A673 (cell line): ENCODE measurements around the gene TM4SF5. TPM values are rescaled to one million over a fixed set of nuclear protein-coding genes. Genes with fewer than 3 reads are reported as not detected.

Experiments
- BruUV-seq: library from RNA; stranded (reverse); fragments of 400-500 nt; replicated peaks from 2 replicates; lab custom pipeline; 2021; lab: Mats Ljungman, UMichigan
- CTCF ChIA-PET: fragments of 300-600 bp; sonication (Branson Sonifier 250); formaldehyde crosslinking; loops from one replicate; lab custom pipeline; 2022; ENCODE audit warnings: antibody characterized with exemption; lab: Charles Lee
- POLR2A ChIA-PET: fragments of 300-600 bp; sonication (Branson Sonifier 250); formaldehyde crosslinking; loops from one replicate; lab custom pipeline; 2022; ENCODE audit warnings: antibody characterized with exemption; ENCODE audit not compliant: low non-redundant PET; lab: Charles Lee
- DNase-seq: peaks from one replicate; pipeline ENCODE4 v3.0.0-alpha.2; 2015; ENCODE audit warnings: low spot score
- H3K27ac ChIP-seq: fragments of 200-600 bp; sonication (generic); 2 replicates; pipeline ENCODE4 v1.5.1; 2016; ENCODE audit warnings: mixed run types, low read depth, mild to moderate bottlenecking, mixed read lengths, antibody characterized with exemption, low read length; ENCODE audit not compliant: poor library complexity, severe bottlenecking
- H3K27me3 ChIP-seq: fragments of 200-600 bp; sonication (generic); replicated peaks from 2 replicates; pipeline ENCODE4 v1.6.1; 2017; ENCODE audit warnings: mixed run types, low read depth, mild to moderate bottlenecking, mixed read lengths, antibody characterized with exemption, low read length; ENCODE audit not compliant: insufficient read depth, poor library complexity
- H3K36me3 ChIP-seq: fragments of 200-600 bp; sonication (generic); 2 replicates; pipeline ENCODE4 v1.6.1; 2016; ENCODE audit warnings: mixed run types, mild to moderate bottlenecking, mixed read lengths, antibody characterized with exemption, low read length; ENCODE audit not compliant: insufficient read depth, poor library complexity, severe bottlenecking
- H3K4me1 ChIP-seq: fragments of 200-600 bp; sonication (generic); 2 replicates; pipeline ENCODE4 v1.6.1; 2017; ENCODE audit warnings: mixed run types, mild to moderate bottlenecking, mixed read lengths, antibody characterized with exemption, low read length; ENCODE audit not compliant: insufficient read depth, poor library complexity, severe bottlenecking
- H3K4me3 ChIP-seq: fragments of 200-600 bp; sonication (generic); 2 replicates; pipeline ENCODE4 v1.5.1; 2016; ENCODE audit warnings: low read depth, mixed run types, mild to moderate bottlenecking, mixed read lengths, low read length; ENCODE audit not compliant: poor library complexity, severe bottlenecking
- H3K9me3 ChIP-seq: fragments of 200-600 bp; sonication (generic); 2 replicates; pipeline ENCODE4 v1.6.1; 2016; ENCODE audit warnings: mixed run types, low read depth, mild to moderate bottlenecking, mixed read lengths, antibody characterized with exemption, low read length; ENCODE audit not compliant: poor library complexity, severe bottlenecking
- CTCF ChIP-seq: fragments of 300-800, 200-600 bp; sonication (generic); conservative IDR thresholded peaks from 2 replicates; pipeline ENCODE4 v1.5.1; 2017; ENCODE audit warnings: low read depth, mild to moderate bottlenecking, antibody characterized with exemption, low read length, moderate library complexity, mixed read lengths
- EZH2 ChIP-seq: fragments of 200-600 bp; sonication (generic); IDR thresholded peaks from 2 replicates; pipeline ENCODE4 v1.6.1; 2017; ENCODE audit warnings: borderline replicate concordance, low read depth, mild to moderate bottlenecking, mixed read lengths, antibody characterized with exemption, low read length; ENCODE audit not compliant: poor library complexity, severe bottlenecking
- intact Hi-C: fragments of 100-400 bp; cut with micrococcal nuclease; formaldehyde crosslinking; loops from one replicate; pipeline ENCODE4 v1.10.0; 2022; ENCODE audit not compliant: unreplicated experiment
- total RNA-seq: library from RNA; stranded (reverse); gene quantifications from 2 replicates; pipeline ENCODE4 v1.2.3, GENCODE V29; 2021

TM4SF5 gene
- total RNA-seq, 1 experiment from 2014 or later: not detected

GRCh38 chr17:4806777-4807604 lies 35.3 kb downstream of the TM4SF5 start, which contains the start of gene PLD2:
TSS of gene PLD2 (plus strand) at chr17:4807152. CDS start at chr17:4807773, 621 bp downstream.
- peak within 1 kb of the TSS; percentile 74 for H3K4me3 ChIP-seq
- ChIA-PET CTCF (no interaction called here), POLR2A (no interaction called here)
- no peaks in the 10 kb centered on the region for H3K27me3 ChIP-seq
- H3K9me3 ChIP-seq: no peaks in the 10 kb centered on the region
- TF ChIP-seq EZH2: no peak
- no peak for TF ChIP-seq CTCF
- no peaks in the 10 kb centered on the region for H3K36me3 ChIP-seq
- no TSS peak for BruUV-seq
- DNase-seq: peak; percentile 89
- peak within 1 kb of the TSS; percentile 68 for H3K27ac ChIP-seq
- H3K4me1 ChIP-seq: peaks cover 4% of the 10 kb centered on the region
- intact Hi-C loops: no loop called here

GRCh38 chr17:4807605-4808377 lies 36.1 kb downstream of the TM4SF5 start:
- Histone ChIP-seq H3K27me3 (no peaks in the 10 kb centered on the region), H3K27ac (no peak overlapping the region), H3K36me3 (no peaks in the 10 kb centered on the region), H3K4me3 (peak overlapping the region; percentile 74), H3K4me1 (peaks cover 4% of the 10 kb centered on the region), H3K9me3 (no peaks in the 10 kb centered on the region)
- CTCF ChIA-PET: no interaction called here
- intact Hi-C loops: no loop called here
- no peak for TF ChIP-seq CTCF
- no peak for TF ChIP-seq EZH2
- DNase-seq: no peak
- no TSS peak for BruUV-seq
- POLR2A ChIA-PET: no interaction called here

- BruUV-seq: no TSS peak
- H3K27me3 ChIP-seq: no peaks in the 10 kb centered on the region
- ChIA-PET CTCF (no interaction called here), POLR2A (no interaction called here)
- H3K27ac ChIP-seq: no peak overlapping the region
- TF ChIP-seq CTCF: no peak
- TF ChIP-seq EZH2: no peak
- no peaks in the 10 kb centered on the region for H3K9me3 ChIP-seq
- peaks cover 4% of the 10 kb centered on the region for H3K4me1 ChIP-seq
- intact Hi-C loops: no loop called here
- H3K36me3 ChIP-seq: no peaks in the 10 kb centered on the region
- no peak overlapping the region for H3K4me3 ChIP-seq
- DNase-seq: no peak
Measured at GRCh38 chr17:4808378-4808767, 36.7 kb downstream of the TM4SF5 start.
